IMR-90 (cell line): ENCODE measurements around the gene TRPV3. TPM values are rescaled to one million over a fixed set of nuclear protein-coding genes. Genes with fewer than 3 reads are reported as not detected.

Experiments used
- ATAC-seq: fragments of 200-7000 bp; cut with Tn5 transposase; 2 replicates; pipeline ENCODE4 v1.9.1; 2020; ENCODE audit warnings: low read depth, mild to moderate bottlenecking, moderate library complexity
- BruUV-seq: library from RNA; stranded (reverse); fragments of 400-500 nt; replicated peaks from 2 replicates; lab custom pipeline; 2021; lab: Mats Ljungman, UMichigan
- CTCF ChIA-PET: fragments of 300-600 bp; formaldehyde crosslinking; extraction: SDS; loops from one replicate; lab custom pipeline; 2021; ENCODE audit warnings: antibody characterized with exemption; lab: Yijun Ruan, JAX
- POLR2A ChIA-PET: fragments of 300-600 bp; sonication (Branson Sonifier 250); formaldehyde crosslinking; loops from one replicate; lab custom pipeline; 2022; ENCODE audit warnings: antibody characterized with exemption; ENCODE audit not compliant: unreplicated experiment; lab: Charles Lee
- DNase-seq: peaks from one replicate; pipeline ENCODE4 v3.0.0; 2013
- H2AFZ ChIP-seq: replicated peaks from 2 replicates; pipeline ENCODE3; 2013; ENCODE audit warnings: low read length, mild to moderate bottlenecking; ENCODE audit not compliant: poor library complexity
- H2AK5ac ChIP-seq: 2 replicates; pipeline ENCODE4 v1.6.1; 2013; ENCODE audit warnings: low read depth, low read length, inconsistent platforms
- H2AK9ac ChIP-seq: replicated peaks from 2 replicates; pipeline ENCODE3; 2013; ENCODE audit warnings: mild to moderate bottlenecking, low read depth, low read length, moderate library complexity; ENCODE audit not compliant: poor library complexity
- H2BK120ac ChIP-seq: 2 replicates; pipeline ENCODE4 v1.6.1; 2013; ENCODE audit warnings: low read depth, low read length, inconsistent platforms
- H2BK15ac ChIP-seq: 3 replicates; pipeline ENCODE4 v1.6.1; 2013; ENCODE audit warnings: low read depth, low read length, inconsistent platforms
- H2BK20ac ChIP-seq: 2 replicates; pipeline ENCODE4 v1.6.1; 2013; ENCODE audit warnings: low read depth, mild to moderate bottlenecking, inconsistent platforms, low read length, moderate library complexity
- H2BK5ac ChIP-seq: 2 replicates; pipeline ENCODE4 v1.6.1; 2013; ENCODE audit warnings: mild to moderate bottlenecking, low read depth, low read length, inconsistent platforms; ENCODE audit not compliant: poor library complexity, severe bottlenecking
- H3K14ac ChIP-seq: replicated peaks from 2 replicates; pipeline ENCODE4 v1.6.1; 2013; ENCODE audit warnings: low read depth, low read length, inconsistent platforms
- H3K18ac ChIP-seq: 2 replicates; pipeline ENCODE4 v1.6.1; 2013; ENCODE audit warnings: low read depth, low read length, control low read depth
- H3K23ac ChIP-seq: 2 replicates; pipeline ENCODE4 v1.6.1; 2013; ENCODE audit warnings: low read depth, low read length, inconsistent platforms
- H3K27ac ChIP-seq: 2 replicates; pipeline ENCODE4 v1.5.1; 2013; ENCODE audit warnings: mild to moderate bottlenecking, control low read depth, low read length; ENCODE audit not compliant: insufficient read depth
- H3K27me3 ChIP-seq: 2 replicates; pipeline ENCODE4 v1.6.1; 2013; ENCODE audit warnings: low read length; ENCODE audit not compliant: control insufficient read depth, insufficient read depth
- H3K36me3 ChIP-seq: 2 replicates; pipeline ENCODE4 v1.6.1; 2013; ENCODE audit warnings: low read length, mixed read lengths; ENCODE audit not compliant: control insufficient read depth, insufficient read depth
- H3K4ac ChIP-seq: 2 replicates; pipeline ENCODE4 v1.6.1; 2013; ENCODE audit warnings: low read depth, low read length, inconsistent platforms
- H3K4me1 ChIP-seq: 2 replicates; pipeline ENCODE4 v1.6.1; 2013; ENCODE audit warnings: low read length, mixed read lengths; ENCODE audit not compliant: control insufficient read depth, insufficient read depth
- H3K4me2 ChIP-seq: 2 replicates; pipeline ENCODE4 v1.6.1; 2013; ENCODE audit warnings: low read depth, mild to moderate bottlenecking, control low read depth, low read length, moderate library complexity
- H3K4me3 ChIP-seq: 2 replicates; pipeline ENCODE4 v1.5.1; 2013; ENCODE audit warnings: low read depth, mild to moderate bottlenecking, control low read depth, low read length, moderate library complexity; ENCODE audit not compliant: insufficient read depth
- H3K56ac ChIP-seq: 2 replicates; pipeline ENCODE4 v1.6.1; 2013; ENCODE audit warnings: low read length, inconsistent platforms; ENCODE audit not compliant: insufficient read depth; ENCODE audit errors: extremely low read depth
- H3K79me1 ChIP-seq, 2 experiments: 2 replicates each; pipeline ENCODE4 v1.6.1; 2013; ENCODE audit warnings: low read length in 2 of 2, inconsistent platforms in 1 of 2, low read depth in 1 of 2
- H3K9ac ChIP-seq: 2 replicates; pipeline ENCODE4 v1.6.1; 2013; ENCODE audit warnings: low read depth, low read length, control low read depth
- H3K9me1 ChIP-seq: 2 replicates; pipeline ENCODE4 v1.6.1; 2013; ENCODE audit warnings: low read length, inconsistent platforms; ENCODE audit not compliant: insufficient read depth
- H3K9me3 ChIP-seq: 2 replicates; pipeline ENCODE4 v1.6.1; 2013; ENCODE audit warnings: low read length; ENCODE audit not compliant: control insufficient read depth, insufficient read depth
- H4K20me1 ChIP-seq: 2 replicates; pipeline ENCODE4 v1.6.1; 2013; ENCODE audit warnings: low read length, inconsistent platforms; ENCODE audit not compliant: insufficient read depth
- H4K5ac ChIP-seq: 2 replicates; pipeline ENCODE4 v1.6.1; 2013; ENCODE audit warnings: mild to moderate bottlenecking, low read depth, low read length, control low read depth
- H4K8ac ChIP-seq, 2 experiments: 2 replicates each; pipeline ENCODE4 v1.6.1; 2013; ENCODE audit warnings: low read depth in 2 of 2, low read length in 2 of 2, control low read depth in 1 of 2, inconsistent platforms in 1 of 2
- H4K91ac ChIP-seq: 2 replicates; pipeline ENCODE4 v1.6.1; 2013; ENCODE audit warnings: low read depth, low read length, inconsistent platforms; ENCODE audit not compliant: insufficient read depth
- BHLHE40 ChIP-seq: fragments of 150-350 bp; IDR thresholded peaks from 2 replicates; pipeline ENCODE4 v1.6.1; 2016; ENCODE audit warnings: mild to moderate bottlenecking, low read depth, low read length
- CEBPB ChIP-seq: IDR thresholded peaks from 2 replicates; pipeline ENCODE4 v1.6.1; 2012; ENCODE audit warnings: low read depth, low read length, improper control_type of control experiment
- CHD1 ChIP-seq: IDR thresholded peaks from 2 replicates; pipeline ENCODE4 v1.6.1; 2012; ENCODE audit warnings: low read depth, low read length, improper control_type of control experiment
- FOS ChIP-seq: fragments of 150-350 bp; IDR thresholded peaks from 2 replicates; pipeline ENCODE4 v1.6.1; 2016; ENCODE audit warnings: low read depth, low read length
- MXI1 ChIP-seq: IDR thresholded peaks from 2 replicates; pipeline ENCODE4 v1.6.1; 2012; ENCODE audit warnings: low read depth, mild to moderate bottlenecking, low read length, moderate library complexity, borderline replicate concordance
- POLR2A ChIP-seq: IDR thresholded peaks from 2 replicates; pipeline ENCODE4 v1.6.1; 2012; ENCODE audit warnings: mild to moderate bottlenecking, low read depth, low read length
- RAD21 ChIP-seq: IDR thresholded peaks from 2 replicates; pipeline ENCODE4 v1.6.1; 2012; ENCODE audit warnings: low read length, improper control_type of control experiment
- RFX5 ChIP-seq: IDR thresholded peaks from 2 replicates; pipeline ENCODE4 v1.8.0; 2012; ENCODE audit warnings: low read depth, mild to moderate bottlenecking, low read length, moderate library complexity
- SMC3 ChIP-seq: fragments of 150-350 bp; IDR thresholded peaks from 2 replicates; pipeline ENCODE4 v1.6.1; 2016; ENCODE audit warnings: low read depth, mild to moderate bottlenecking, antibody characterized with exemption, low read length, moderate library complexity
- WGBS, 2 experiments: methylation state at CpG; one replicate each; pipeline versions ENCODE4 v1.1.5 to v1.1.7; 2013; ENCODE audit warnings: missing lambda C conversion rate in 2 of 2; ENCODE audit not compliant: insufficient read length in 1 of 2; ENCODE audit errors: extremely low coverage in 2 of 2; 5-methylcytosine and 5-hydroxymethylcytosine counted together
- dilution Hi-C: fragments of 300-500 bp; cut with HindIII; formaldehyde crosslinking; loops from one replicate; pipeline ENCODE4 v1.14.3; 2018; ENCODE audit warnings: low sequenced_read_pairs; ENCODE audit not compliant: unreplicated experiment
- in situ Hi-C: fragments of 300-500 bp; cut with MboI; formaldehyde crosslinking; loops from 3 replicates; pipeline ENCODE4 v1.14.3; 2019; ENCODE audit warnings: low sequenced_read_pairs, inconsistent platforms, mixed read lengths
- intact Hi-C: fragments of 100-400 bp; cut with micrococcal nuclease; formaldehyde crosslinking; loops from 2 replicates; pipeline ENCODE4 v1.10.0; 2022
- polyA plus RNA-seq, 3 experiments: library from polyadenylated mRNA; depleted of rRNA; stranded (reverse); fragments of >200 nt; gene quantifications; 2 replicates each; pipeline ENCODE4 v1.2.3, GENCODE V29; 2012; ENCODE audit warnings: low replicate concordance in 1 of 3
- total RNA-seq: library from RNA; depleted of rRNA; stranded (reverse); fragments of >200 nt; gene quantifications from 2 replicates; pipeline ENCODE4 v1.2.3, GENCODE V29; 2012
- TF ChIP-seq, protein P1 (sequence below): conservative IDR thresholded peaks from 2 replicates; pipeline ENCODE4 v1.5.1; 2012; ENCODE audit warnings: mild to moderate bottlenecking, low read depth, low read length, improper control_type of control experiment

TRPV3 gene
- total and polyA plus RNA-seq, 2 of the 4 experiments (the other 2 are of a cell fraction) = 0.18 to 0.26 TPM

DNA sequence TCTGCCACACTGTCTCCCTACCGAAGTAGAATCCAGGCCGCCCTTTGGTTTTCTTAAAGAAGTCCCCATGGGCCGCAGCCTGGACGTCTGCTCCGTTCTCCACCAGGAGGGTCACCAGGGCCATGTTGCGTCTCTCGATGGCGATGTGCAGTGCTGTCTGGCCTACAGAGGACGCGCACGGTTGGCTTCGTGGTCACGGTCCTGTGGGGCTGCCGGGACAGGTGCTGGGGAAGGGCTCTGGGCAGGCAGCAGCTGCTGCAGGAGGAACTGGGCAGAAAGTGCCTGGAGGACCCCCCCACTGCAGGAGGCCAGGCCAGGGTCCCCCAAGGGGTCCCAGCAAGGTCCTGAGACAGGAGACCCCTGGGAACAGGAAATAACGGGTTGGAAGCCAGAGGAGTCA, 32.6 kb upstream of the TRPV3 start:
- in situ Hi-C loops (no loop called here), intact Hi-C loops (no loop called here), dilution Hi-C loops (no loop called here)
- Histone ChIP-seq H2AK9ac (peak overlapping the region; percentile 61), H3K27me3 (no peaks in the 10 kb centered on the region), H3K9me1 (no peaks in the 10 kb centered on the region; the same call in 1 of the 2 replicates), H3K4me2 (no peak overlapping the region), H4K20me1 (no peaks in the 10 kb centered on the region), H3K36me3 (peaks cover 9% of the 10 kb centered on the region; the same call in 1 of the 2 replicates), H2AK5ac (no peak overlapping the region), H3K4me1 (peaks cover 2% of the 10 kb centered on the region; the same call in 1 of the 2 replicates), H2BK15ac (no peak overlapping the region), H3K4ac (no peak overlapping the region), H3K9ac (no peak overlapping the region), H3K9me3 (no peaks in the 10 kb centered on the region), H4K8ac (no peak overlapping the region), H4K5ac (no peak overlapping the region), H3K56ac (no peak overlapping the region), H3K23ac (no peak overlapping the region), H3K18ac (no peak overlapping the region), H3K27ac (no peak overlapping the region), H3K14ac (no peak overlapping the region), H2BK20ac (no peak overlapping the region), H2AFZ (no peak overlapping the region), H3K79me1 (no peaks in the 10 kb centered on the region), H2BK120ac (no peak overlapping the region), H3K4me3 (no peak overlapping the region), H2BK5ac (no peak overlapping the region), H4K91ac (no peak overlapping the region)
- ATAC-seq (no peak), DNase-seq (no peak)
- BruUV-seq = no TSS peak
- 90% methylated on average over 7 of the region's 15 CpGs; no CpG with 5 or more reads in 1 of the 2 experiments for WGBS, 2 experiments
- ChIA-PET CTCF (no interaction called here), POLR2A (no interaction called here)
- TF ChIP-seq SMC3 (no peak), MXI1 (no peak), FOS (no peak), BHLHE40 (no peak), RFX5 (no peak), RAD21 (no peak), POLR2A (no peak), CHD1 (no peak), CEBPB (no peak)
- TF ChIP-seq, protein P1, sequence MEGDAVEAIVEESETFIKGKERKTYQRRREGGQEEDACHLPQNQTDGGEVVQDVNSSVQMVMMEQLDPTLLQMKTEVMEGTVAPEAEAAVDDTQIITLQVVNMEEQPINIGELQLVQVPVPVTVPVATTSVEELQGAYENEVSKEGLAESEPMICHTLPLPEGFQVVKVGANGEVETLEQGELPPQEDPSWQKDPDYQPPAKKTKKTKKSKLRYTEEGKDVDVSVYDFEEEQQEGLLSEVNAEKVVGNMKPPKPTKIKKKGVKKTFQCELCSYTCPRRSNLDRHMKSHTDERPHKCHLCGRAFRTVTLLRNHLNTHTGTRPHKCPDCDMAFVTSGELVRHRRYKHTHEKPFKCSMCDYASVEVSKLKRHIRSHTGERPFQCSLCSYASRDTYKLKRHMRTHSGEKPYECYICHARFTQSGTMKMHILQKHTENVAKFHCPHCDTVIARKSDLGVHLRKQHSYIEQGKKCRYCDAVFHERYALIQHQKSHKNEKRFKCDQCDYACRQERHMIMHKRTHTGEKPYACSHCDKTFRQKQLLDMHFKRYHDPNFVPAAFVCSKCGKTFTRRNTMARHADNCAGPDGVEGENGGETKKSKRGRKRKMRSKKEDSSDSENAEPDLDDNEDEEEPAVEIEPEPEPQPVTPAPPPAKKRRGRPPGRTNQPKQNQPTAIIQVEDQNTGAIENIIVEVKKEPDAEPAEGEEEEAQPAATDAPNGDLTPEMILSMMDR = no peak
